GM10266 (cell line): ENCODE measurements around the gene FSCN2.
"Not testable (repeated sequence)": the region's sequence is repeated elsewhere in the genome, so short reads cannot be mapped to it uniquely, and the experiment has no call there.

Experiments used
- DNase-seq: peaks from one replicate; pipeline ENCODE4 v3.0.0; 2012; ENCODE audit errors: extremely low spot score
- TF ChIP-seq, protein P1 (sequence below): IDR thresholded peaks from 2 replicates; pipeline ENCODE4 v1.5.1; 2012; ENCODE audit warnings: mild to moderate bottlenecking, low read depth; ENCODE audit not compliant: control insufficient read depth, insufficient read depth; ENCODE audit errors: missing control alignments

FSCN2 gene

DNA sequence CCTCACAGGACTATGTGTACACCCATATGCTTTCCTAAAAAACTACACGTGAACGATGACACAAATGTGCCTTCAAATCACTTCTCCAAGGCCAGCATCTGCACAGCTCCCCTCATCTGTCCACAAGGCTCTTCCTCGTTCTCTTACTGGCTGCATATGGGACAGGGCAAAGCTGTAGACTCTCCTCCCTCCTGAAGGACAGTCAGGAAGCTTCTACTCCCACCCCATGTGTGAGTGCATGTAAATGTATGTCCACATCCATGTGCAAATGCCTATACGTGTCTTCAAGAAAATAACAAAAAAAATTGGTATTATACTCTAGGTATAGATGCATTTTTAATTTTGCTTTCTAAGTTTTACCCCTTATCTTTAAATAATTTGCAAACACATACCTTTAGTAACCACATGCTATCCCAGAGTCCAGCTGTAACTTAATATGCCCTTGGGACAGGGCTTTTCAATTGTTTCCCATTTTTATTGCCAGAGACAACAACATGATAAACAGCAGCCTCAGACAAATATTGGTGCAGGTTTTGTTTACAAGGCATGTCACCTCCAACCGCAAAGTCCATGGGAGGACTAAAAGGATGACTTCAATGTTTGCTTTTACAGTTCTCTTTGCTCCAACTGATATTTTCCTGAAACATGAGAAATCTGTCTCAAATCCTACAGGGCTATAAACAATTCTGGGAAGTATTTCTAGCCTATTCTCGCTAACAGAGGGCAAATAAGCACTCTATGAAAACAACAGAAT, 55.6 kb downstream of the FSCN2 start:
- TF ChIP-seq, protein P1, sequence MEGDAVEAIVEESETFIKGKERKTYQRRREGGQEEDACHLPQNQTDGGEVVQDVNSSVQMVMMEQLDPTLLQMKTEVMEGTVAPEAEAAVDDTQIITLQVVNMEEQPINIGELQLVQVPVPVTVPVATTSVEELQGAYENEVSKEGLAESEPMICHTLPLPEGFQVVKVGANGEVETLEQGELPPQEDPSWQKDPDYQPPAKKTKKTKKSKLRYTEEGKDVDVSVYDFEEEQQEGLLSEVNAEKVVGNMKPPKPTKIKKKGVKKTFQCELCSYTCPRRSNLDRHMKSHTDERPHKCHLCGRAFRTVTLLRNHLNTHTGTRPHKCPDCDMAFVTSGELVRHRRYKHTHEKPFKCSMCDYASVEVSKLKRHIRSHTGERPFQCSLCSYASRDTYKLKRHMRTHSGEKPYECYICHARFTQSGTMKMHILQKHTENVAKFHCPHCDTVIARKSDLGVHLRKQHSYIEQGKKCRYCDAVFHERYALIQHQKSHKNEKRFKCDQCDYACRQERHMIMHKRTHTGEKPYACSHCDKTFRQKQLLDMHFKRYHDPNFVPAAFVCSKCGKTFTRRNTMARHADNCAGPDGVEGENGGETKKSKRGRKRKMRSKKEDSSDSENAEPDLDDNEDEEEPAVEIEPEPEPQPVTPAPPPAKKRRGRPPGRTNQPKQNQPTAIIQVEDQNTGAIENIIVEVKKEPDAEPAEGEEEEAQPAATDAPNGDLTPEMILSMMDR = no peak
- no peak for DNase-seq

DNA sequence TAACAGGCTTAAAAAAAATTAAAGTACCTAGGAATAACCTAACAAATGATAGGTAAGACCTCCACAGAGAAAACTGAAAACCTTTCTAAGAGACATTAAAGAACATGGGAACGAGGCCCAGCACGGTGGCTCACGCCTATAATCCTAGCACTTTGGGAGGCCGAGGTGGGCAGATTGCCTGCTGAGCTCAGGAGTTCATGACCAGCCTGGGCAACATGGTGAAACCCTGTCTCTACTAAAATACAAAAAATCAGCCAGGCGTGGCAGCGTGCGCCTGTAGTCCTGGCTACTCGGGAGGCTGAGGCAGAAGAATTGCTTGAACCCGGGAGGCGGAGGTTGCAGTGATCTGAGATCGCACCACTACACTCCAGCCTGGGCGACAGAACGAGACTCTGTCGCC, 56.6 kb downstream of the FSCN2 start:
- not testable (repeated sequence) for DNase-seq

DNA sequence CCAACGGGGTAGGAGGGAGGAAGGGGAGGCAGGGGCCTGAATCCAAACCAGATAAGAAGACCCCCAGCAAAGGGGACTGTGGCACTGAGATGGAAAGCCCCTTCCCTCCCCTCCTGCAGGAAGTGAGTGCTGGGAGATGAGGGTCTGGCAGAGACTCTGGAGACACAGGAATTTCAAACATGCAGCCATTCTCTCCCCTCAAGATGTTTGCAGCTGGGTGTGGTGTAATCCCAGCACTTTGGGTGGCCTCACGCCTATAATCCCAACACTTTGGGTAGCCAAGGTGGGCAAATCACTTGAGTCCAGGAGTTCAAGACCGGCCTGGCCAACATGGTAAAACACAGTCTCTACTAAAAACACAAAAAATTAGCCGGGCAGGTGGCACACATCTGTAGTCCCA, 57.9 kb downstream of the FSCN2 start:
- TF ChIP-seq, protein P1 = no peak
- no peak for DNase-seq
